Measurements from ENCODE around the gene LRP3. TPM values are rescaled to one million over a fixed set of nuclear protein-coding genes. Genes with fewer than 3 reads are reported as not detected.

LRP3 gene
- total and polyA plus RNA-seq, 2 of the 13 experiments (the other 11 are each of a cell fraction or from before 2014, with no cell fraction given): 17.6 to 51.6 TPM

GRCh38 chr19:33241530-33242101 lies 47.5 kb downstream of the LRP3 start (continued):
- TF ChIP-seq, protein P1, sequence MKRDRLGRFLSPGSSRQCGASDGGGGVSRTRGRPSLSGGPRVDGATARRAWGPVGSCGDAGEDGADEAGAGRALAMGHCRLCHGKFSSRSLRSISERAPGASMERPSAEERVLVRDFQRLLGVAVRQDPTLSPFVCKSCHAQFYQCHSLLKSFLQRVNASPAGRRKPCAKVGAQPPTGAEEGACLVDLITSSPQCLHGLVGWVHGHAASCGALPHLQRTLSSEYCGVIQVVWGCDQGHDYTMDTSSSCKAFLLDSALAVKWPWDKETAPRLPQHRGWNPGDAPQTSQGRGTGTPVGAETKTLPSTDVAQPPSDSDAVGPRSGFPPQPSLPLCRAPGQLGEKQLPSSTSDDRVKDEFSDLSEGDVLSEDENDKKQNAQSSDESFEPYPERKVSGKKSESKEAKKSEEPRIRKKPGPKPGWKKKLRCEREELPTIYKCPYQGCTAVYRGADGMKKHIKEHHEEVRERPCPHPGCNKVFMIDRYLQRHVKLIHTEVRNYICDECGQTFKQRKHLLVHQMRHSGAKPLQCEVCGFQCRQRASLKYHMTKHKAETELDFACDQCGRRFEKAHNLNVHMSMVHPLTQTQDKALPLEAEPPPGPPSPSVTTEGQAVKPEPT (CRISPR knock-in tag; IDR thresholded peaks at IDR 0.05; ENCODE audit: low read depth): no peak
- no peak for TF ChIP-seq ZFP36 (IDR thresholded peaks at IDR 0.05; ENCODE audit: borderline replicate concordance, low read depth, low read length, partially characterized antibody)
- no peak for TF ChIP-seq ZFYVE20 (CRISPR knock-in tag; IDR thresholded peaks at IDR 0.05; ENCODE audit: borderline replicate concordance, low read depth)
- TF ChIP-seq, protein P2, sequence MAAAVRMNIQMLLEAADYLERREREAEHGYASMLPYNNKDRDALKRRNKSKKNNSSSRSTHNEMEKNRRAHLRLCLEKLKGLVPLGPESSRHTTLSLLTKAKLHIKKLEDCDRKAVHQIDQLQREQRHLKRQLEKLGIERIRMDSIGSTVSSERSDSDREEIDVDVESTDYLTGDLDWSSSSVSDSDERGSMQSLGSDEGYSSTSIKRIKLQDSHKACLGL (CRISPR knock-in tag; IDR thresholded peaks at IDR 0.05): no peak
- no peak; the same call in 1 of the 2 replicates for TF ChIP-seq GABPB1 (CRISPR knock-in tag; IDR thresholded peaks at IDR 0.05)
- no peak for TF ChIP-seq ZNF232 (CRISPR knock-in tag; IDR thresholded peaks at IDR 0.05; ENCODE audit: borderline replicate concordance)
- TF ChIP-seq RFX3 (CRISPR knock-in tag; IDR thresholded peaks at IDR 0.05): no peak
- TF ChIP-seq ZNF776 (CRISPR knock-in tag; IDR thresholded peaks at IDR 0.05): no peak
- TF ChIP-seq ZZZ3 (CRISPR knock-in tag; IDR thresholded peaks at IDR 0.05; ENCODE audit: borderline replicate concordance): no peak
- TF ChIP-seq RBAK (CRISPR knock-in tag; IDR thresholded peaks at IDR 0.05): no peak
- no peak for TF ChIP-seq ETV5 (CRISPR knock-in tag; IDR thresholded peaks at IDR 0.05; ENCODE audit: borderline replicate concordance)
- TF ChIP-seq ZNF136 (CRISPR knock-in tag; IDR thresholded peaks at IDR 0.05; ENCODE audit: low read depth): no peak
- no peak for TF ChIP-seq KDM6A (CRISPR knock-in tag; IDR thresholded peaks at IDR 0.05; ENCODE audit: low read depth)
- TF ChIP-seq, protein P3, sequence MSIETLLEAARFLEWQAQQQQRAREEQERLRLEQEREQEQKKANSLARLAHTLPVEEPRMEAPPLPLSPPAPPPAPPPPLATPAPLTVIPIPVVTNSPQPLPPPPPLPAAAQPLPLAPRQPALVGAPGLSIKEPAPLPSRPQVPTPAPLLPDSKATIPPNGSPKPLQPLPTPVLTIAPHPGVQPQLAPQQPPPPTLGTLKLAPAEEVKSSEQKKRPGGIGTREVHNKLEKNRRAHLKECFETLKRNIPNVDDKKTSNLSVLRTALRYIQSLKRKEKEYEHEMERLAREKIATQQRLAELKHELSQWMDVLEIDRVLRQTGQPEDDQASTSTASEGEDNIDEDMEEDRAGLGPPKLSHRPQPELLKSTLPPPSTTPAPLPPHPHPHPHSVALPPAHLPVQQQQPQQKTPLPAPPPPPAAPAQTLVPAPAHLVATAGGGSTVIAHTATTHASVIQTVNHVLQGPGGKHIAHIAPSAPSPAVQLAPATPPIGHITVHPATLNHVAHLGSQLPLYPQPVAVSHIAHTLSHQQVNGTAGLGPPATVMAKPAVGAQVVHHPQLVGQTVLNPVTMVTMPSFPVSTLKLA (IDR thresholded peaks at IDR 0.05): no peak
- 0 out of 2 replicates have a peak, but pooled peaks have one; percentile 49 for TF ChIP-seq MTA1 (CRISPR knock-in tag; IDR thresholded peaks at IDR 0.05; ENCODE audit: borderline replicate concordance)
- no peak for TF ChIP-seq TRIM24 (CRISPR knock-in tag; IDR thresholded peaks at IDR 0.05)
- TF ChIP-seq KDM5A (IDR thresholded peaks at IDR 0.05; ENCODE audit: borderline replicate concordance, low read length): 0 out of 2 replicates have a peak, but pooled peaks have one; percentile 41
- no peak for TF ChIP-seq ZMYM4 (CRISPR knock-in tag; IDR thresholded peaks at IDR 0.05)
- TF ChIP-seq SP1 (IDR thresholded peaks at IDR 0.05): no peak
- TF ChIP-seq SP1 (CRISPR knock-in tag; IDR thresholded peaks at IDR 0.05): no peak
- no peak for TF ChIP-seq ZNF607 (CRISPR knock-in tag; IDR thresholded peaks at IDR 0.05; ENCODE audit: borderline replicate concordance)
- no peak for TF ChIP-seq NAIF1 (CRISPR knock-in tag; IDR thresholded peaks at IDR 0.05; ENCODE audit: borderline replicate concordance)
- peak; percentile 64; the same call in 1 of the 2 replicates for TF ChIP-seq ZNF225 (CRISPR knock-in tag; IDR thresholded peaks at IDR 0.05)
- TF ChIP-seq ZBTB39 (CRISPR knock-in tag; IDR thresholded peaks at IDR 0.05): no peak
- peak; percentile 4 for TF ChIP-seq ZNF883 (CRISPR knock-in tag; IDR thresholded peaks at IDR 0.05; ENCODE audit: not compliant biosample characterization)
- peak; percentile 45; the same call in 1 of the 2 replicates for TF ChIP-seq SMC3 (IDR thresholded peaks at IDR 0.05; ENCODE audit: low read length)
- TF ChIP-seq ZNF160 (CRISPR knock-in tag; IDR thresholded peaks at IDR 0.05): no peak
